Osteocyte (in vitro differentiated cells): ENCODE data around the gene REC8. TPM values are rescaled to one million over a fixed set of nuclear protein-coding genes. Genes with fewer than 3 reads are reported as not detected.

ENCODE experiments used
- DNase-seq: peaks from one replicate; pipeline ENCODE4 v3.0.0; 2021; ENCODE audit warnings: mixed read lengths; ENCODE audit not compliant: unreplicated experiment; ENCODE audit errors: extremely low spot score
- H3K27ac Mint-ChIP-seq: one replicate; pipeline ENCODE4 v1.8.0; 2021; ENCODE audit warnings: mild to moderate bottlenecking, mixed read lengths; ENCODE audit not compliant: unreplicated experiment
- H3K27me3 Mint-ChIP-seq: one replicate; pipeline ENCODE4 v1.8.0; 2021; ENCODE audit warnings: mixed read lengths; ENCODE audit not compliant: unreplicated experiment
- H3K36me3 Mint-ChIP-seq: one replicate; pipeline ENCODE4 v1.8.0; 2021; ENCODE audit warnings: mixed read lengths; ENCODE audit not compliant: unreplicated experiment
- H3K4me1 Mint-ChIP-seq: one replicate; pipeline ENCODE4 v1.8.0; 2021; ENCODE audit warnings: mixed read lengths; ENCODE audit not compliant: unreplicated experiment
- H3K4me3 Mint-ChIP-seq: one replicate; pipeline ENCODE4 v1.8.0; 2021; ENCODE audit warnings: mild to moderate bottlenecking, moderate library complexity, mixed read lengths; ENCODE audit not compliant: unreplicated experiment
- H3K9me3 Mint-ChIP-seq: one replicate; pipeline ENCODE4 v1.8.0; 2021; ENCODE audit warnings: mixed read lengths; ENCODE audit not compliant: unreplicated experiment
- long read RNA-seq: library from polyadenylated mRNA; unstranded; transcript quantifications from one replicate; pipeline ENCODE4 v2.0.0, GENCODE V29; 2021
- total RNA-seq: library from RNA; stranded (reverse); gene quantifications from 2 replicates; pipeline ENCODE4 v1.2.1, GENCODE V29; 2021
- TF ChIP-seq, protein P1 (sequence below): fragments of 200-600 bp; sonication (generic); IDR thresholded peaks from 2 replicates; pipeline ENCODE4 v1.5.0; 2021; ENCODE audit warnings: antibody characterized with exemption, mild to moderate bottlenecking, moderate library complexity

The REC8 gene, protein sequence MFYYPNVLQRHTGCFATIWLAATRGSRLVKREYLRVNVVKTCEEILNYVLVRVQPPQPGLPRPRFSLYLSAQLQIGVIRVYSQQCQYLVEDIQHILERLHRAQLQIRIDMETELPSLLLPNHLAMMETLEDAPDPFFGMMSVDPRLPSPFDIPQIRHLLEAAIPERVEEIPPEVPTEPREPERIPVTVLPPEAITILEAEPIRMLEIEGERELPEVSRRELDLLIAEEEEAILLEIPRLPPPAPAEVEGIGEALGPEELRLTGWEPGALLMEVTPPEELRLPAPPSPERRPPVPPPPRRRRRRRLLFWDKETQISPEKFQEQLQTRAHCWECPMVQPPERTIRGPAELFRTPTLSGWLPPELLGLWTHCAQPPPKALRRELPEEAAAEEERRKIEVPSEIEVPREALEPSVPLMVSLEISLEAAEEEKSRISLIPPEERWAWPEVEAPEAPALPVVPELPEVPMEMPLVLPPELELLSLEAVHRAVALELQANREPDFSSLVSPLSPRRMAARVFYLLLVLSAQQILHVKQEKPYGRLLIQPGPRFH
- 8.1 and 11.5 TPM in 2 replicates for total RNA-seq
- long read RNA-seq, result 0 reads

DNA sequence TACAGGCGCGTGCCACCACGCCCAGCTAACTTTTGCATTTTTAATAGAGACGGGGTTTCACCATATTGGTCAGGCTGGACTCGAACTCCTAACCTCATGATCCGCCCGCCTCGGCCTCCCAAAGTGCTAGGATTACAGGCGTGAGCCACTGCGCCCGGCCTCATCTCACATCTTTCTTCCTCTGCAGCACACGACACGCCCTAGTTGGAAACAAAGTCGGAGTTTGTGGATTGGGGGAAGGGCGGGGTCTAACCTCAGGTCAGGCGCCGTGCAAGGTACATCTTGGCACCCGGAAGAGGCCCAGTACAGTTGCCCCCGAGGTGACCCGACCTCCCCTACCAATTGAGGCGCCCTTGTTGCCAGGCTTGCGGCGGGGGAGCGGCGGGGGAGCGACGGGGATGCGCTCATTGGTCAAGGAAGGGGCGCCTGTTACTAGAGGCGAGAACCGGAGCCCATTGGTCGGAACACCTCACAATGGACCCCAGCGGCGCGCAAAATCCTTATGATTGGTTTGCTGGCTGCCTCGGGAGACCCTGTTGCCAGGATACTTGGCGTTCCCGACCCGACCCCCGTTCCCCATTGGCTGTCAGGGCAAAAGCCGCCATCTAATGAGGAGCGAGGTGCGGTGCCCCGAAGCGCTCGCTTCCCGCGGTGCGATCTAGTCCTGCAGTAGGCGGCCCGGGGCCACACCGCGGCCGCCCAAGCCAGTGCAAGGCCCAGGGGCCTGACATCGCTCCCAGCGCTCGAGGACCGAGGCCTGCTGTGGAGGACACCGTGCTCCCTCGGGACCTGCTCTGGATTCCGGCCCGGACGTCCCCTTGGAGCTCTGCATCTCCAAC, at the start of gene REC8:
TSS of gene REC8 (plus strand) at position 659 of the 839 bp plus-strand sequence. CDS start 473 bp downstream, outside the sequence.
- Mint-ChIP-seq H3K36me3 (peaks cover 19% of the 10 kb centered on the region), H3K27me3 (no peaks in the 10 kb centered on the region), H3K27ac (no peak within 1 kb of the TSS), H3K4me1 (peaks cover 4% of the 10 kb centered on the region), H3K4me3 (peak within 1 kb of the TSS; percentile 12), H3K9me3 (no peaks in the 10 kb centered on the region)
- no peak for DNase-seq
- TF ChIP-seq, protein P1, sequence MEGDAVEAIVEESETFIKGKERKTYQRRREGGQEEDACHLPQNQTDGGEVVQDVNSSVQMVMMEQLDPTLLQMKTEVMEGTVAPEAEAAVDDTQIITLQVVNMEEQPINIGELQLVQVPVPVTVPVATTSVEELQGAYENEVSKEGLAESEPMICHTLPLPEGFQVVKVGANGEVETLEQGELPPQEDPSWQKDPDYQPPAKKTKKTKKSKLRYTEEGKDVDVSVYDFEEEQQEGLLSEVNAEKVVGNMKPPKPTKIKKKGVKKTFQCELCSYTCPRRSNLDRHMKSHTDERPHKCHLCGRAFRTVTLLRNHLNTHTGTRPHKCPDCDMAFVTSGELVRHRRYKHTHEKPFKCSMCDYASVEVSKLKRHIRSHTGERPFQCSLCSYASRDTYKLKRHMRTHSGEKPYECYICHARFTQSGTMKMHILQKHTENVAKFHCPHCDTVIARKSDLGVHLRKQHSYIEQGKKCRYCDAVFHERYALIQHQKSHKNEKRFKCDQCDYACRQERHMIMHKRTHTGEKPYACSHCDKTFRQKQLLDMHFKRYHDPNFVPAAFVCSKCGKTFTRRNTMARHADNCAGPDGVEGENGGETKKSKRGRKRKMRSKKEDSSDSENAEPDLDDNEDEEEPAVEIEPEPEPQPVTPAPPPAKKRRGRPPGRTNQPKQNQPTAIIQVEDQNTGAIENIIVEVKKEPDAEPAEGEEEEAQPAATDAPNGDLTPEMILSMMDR, result no peak

DNA sequence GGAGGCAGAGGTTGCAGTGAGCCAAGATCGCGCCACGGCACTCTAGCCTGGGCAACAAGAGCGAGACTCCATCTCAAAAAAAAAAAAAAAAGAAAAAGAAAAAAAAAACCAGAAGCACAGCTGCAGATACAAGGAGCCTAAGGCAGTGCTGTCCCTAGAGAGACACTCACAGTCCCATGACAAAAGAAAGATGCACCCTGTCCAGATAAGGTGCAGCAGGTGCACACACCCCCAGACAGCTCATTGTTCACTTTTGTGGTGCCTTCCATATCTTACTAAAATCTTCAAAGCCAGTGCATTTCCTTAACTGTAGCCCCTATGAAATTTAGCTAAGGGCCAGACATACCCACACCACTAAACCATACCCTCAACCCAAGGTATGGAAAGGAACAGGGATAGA, 49.5 kb upstream of the REC8 start:
- H3K9me3 Mint-ChIP-seq, result no peaks in the 10 kb centered on the region
- peaks cover 38% of the 10 kb centered on the region for H3K36me3 Mint-ChIP-seq
- TF ChIP-seq, protein P1, result no peak
- H3K4me3 Mint-ChIP-seq, result no peak overlapping the region
- H3K4me1 Mint-ChIP-seq, result no peaks in the 10 kb centered on the region
- no peak overlapping the region for H3K27ac Mint-ChIP-seq
- no peaks in the 10 kb centered on the region for H3K27me3 Mint-ChIP-seq
- no peak for DNase-seq

DNA sequence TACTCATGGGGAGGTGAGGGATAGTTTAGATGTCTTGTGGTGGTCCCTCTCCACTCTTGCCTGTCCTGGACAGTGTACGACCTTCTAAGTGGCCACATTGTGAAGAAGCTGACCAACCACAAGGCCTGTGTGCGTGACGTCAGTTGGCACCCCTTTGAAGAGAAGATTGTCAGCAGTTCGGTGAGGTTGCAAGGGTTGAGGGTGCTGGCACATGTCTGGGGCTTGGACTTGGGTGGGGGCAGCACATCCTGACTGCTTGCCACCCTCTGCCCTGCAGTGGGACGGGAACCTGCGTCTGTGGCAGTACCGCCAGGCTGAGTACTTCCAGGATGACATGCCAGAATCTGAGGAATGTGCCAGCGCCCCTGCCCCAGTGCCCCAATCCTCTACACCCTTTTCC, 49.0 kb upstream of the REC8 start:
- no peaks in the 10 kb centered on the region for H3K4me1 Mint-ChIP-seq
- no peaks in the 10 kb centered on the region for H3K9me3 Mint-ChIP-seq
- H3K4me3 Mint-ChIP-seq, result no peak overlapping the region
- H3K27me3 Mint-ChIP-seq, result no peaks in the 10 kb centered on the region
- TF ChIP-seq, protein P1, result no peak
- no peak for DNase-seq
- no peak overlapping the region for H3K27ac Mint-ChIP-seq
- peaks cover 35% of the 10 kb centered on the region for H3K36me3 Mint-ChIP-seq

DNA sequence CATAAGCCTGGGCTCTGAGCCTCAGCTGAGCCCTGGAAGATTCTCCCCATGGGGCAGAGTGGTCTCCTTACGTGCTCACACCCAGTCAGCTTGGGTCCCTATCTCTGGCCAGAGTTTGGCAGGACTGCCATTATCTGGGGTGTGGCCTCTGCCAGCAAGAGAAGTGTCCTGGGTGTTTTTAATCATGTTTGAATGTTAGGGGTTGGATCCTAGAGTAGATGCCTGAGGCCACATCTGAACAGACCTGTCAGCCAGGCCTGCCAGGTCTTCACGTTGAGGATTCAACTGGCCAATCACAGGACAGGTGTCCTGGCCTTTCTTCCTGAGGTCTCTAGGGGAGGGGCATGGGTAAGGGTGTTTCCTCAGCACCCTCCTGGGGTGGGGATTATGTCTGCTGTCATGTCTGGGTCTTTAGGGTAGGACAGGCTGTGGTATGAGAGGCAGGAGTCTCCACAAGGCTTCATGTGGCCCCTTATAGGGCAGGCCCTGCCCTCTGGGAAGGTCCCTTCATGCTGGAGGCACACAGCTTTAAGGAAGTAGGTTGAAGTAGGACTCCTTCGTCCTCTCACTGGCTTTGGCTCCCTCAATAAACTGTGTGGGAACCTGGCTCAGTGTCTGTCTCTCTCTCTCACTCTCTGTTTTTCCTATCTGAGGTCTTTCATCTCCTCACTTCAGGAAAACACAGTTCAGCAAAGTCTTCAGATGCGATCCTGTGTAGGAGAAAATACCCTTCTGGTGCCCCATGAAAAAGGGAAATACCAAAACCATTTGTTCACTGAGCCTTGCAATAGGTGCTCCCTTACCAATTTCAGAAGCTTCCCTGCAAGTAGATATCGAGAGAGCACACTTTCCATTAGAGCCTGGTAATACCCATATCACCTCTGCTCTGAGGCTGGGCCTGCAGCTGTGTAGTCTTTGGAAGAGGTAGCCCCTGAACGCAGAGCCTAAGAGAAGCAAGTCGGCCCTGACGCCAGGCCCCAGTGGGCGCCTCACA, 48.2 kb upstream of the REC8 start:
- H3K4me3 Mint-ChIP-seq, result no peak overlapping the region
- no peak for DNase-seq
- H3K36me3 Mint-ChIP-seq, result peaks cover 31% of the 10 kb centered on the region
- H3K27me3 Mint-ChIP-seq, result no peaks in the 10 kb centered on the region
- H3K9me3 Mint-ChIP-seq, result no peaks in the 10 kb centered on the region
- no peak overlapping the region for H3K27ac Mint-ChIP-seq
- no peaks in the 10 kb centered on the region for H3K4me1 Mint-ChIP-seq
- TF ChIP-seq, protein P1, result no peak
